ENCODE data around the gene TNFRSF12A.

The TNFRSF12A gene

GRCh38 chr16:3020604-3021448 lies 658 bp downstream of the TNFRSF12A start:
- peaks cover 9% of the 10 kb centered on the region for H3K27me3 Mint-ChIP-seq (ENCODE audit: low read depth, poor library complexity)
- H3K4me1 Mint-ChIP-seq = peaks cover 53% of the 10 kb centered on the region
- TF ChIP-seq, protein P1, sequence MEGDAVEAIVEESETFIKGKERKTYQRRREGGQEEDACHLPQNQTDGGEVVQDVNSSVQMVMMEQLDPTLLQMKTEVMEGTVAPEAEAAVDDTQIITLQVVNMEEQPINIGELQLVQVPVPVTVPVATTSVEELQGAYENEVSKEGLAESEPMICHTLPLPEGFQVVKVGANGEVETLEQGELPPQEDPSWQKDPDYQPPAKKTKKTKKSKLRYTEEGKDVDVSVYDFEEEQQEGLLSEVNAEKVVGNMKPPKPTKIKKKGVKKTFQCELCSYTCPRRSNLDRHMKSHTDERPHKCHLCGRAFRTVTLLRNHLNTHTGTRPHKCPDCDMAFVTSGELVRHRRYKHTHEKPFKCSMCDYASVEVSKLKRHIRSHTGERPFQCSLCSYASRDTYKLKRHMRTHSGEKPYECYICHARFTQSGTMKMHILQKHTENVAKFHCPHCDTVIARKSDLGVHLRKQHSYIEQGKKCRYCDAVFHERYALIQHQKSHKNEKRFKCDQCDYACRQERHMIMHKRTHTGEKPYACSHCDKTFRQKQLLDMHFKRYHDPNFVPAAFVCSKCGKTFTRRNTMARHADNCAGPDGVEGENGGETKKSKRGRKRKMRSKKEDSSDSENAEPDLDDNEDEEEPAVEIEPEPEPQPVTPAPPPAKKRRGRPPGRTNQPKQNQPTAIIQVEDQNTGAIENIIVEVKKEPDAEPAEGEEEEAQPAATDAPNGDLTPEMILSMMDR (IDR thresholded peaks at IDR 0.05) = no peak
- peak overlapping the region; percentile 94 for H3K27ac Mint-ChIP-seq
- peaks cover 4% of the 10 kb centered on the region for H3K36me3 Mint-ChIP-seq (ENCODE audit: low read depth)
- DNase-seq = peak; percentile 85
- peak overlapping the region; percentile 87 for H3K4me3 Mint-ChIP-seq
- H3K9me3 Mint-ChIP-seq = no peaks in the 10 kb centered on the region

DNA sequence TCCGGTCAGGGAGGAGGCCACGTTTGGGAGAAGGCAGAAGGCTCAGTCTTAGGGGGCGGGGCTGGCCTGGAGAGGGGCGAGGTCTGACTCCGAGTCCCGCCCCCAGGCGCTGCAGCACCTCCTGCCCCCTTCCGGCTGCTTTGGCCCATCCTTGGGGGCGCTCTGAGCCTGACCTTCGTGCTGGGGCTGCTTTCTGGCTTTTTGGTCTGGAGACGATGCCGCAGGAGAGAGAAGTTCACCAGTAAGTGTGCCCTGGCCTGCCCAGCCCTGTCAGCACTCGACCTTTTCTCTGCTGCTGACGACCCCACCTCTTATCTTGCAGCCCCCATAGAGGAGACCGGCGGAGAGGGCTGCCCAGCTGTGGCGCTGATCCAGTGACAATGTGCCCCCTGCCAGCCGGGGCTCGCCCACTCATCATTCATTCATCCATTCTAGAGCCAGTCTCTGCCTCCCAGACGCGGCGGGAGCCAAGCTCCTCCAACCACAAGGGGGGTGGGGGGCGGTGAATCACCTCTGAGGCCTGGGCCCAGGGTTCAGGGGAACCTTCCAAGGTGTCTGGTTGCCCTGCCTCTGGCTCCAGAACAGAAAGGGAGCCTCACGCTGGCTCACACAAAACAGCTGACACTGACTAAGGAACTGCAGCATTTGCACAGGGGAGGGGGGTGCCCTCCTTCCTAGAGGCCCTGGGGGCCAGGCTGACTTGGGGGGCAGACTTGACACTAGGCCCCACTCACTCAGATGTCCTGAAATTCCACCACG lies 1.5 kb downstream of the TNFRSF12A start:
- TF ChIP-seq, protein P1 (IDR thresholded peaks at IDR 0.05) = no peak
- H3K4me3 Mint-ChIP-seq = peak overlapping the region; percentile 87
- peak; percentile 90 for DNase-seq
- H3K27ac Mint-ChIP-seq = peak overlapping the region; percentile 94
- H3K27me3 Mint-ChIP-seq (ENCODE audit: low read depth, poor library complexity) = peaks cover 10% of the 10 kb centered on the region
- peaks cover 12% of the 10 kb centered on the region for H3K36me3 Mint-ChIP-seq (ENCODE audit: low read depth)
- H3K9me3 Mint-ChIP-seq = no peaks in the 10 kb centered on the region
- H3K4me1 Mint-ChIP-seq = peaks cover 53% of the 10 kb centered on the region

- H3K27ac Mint-ChIP-seq = peak overlapping the region; percentile 94
- H3K4me3 Mint-ChIP-seq = peak overlapping the region; percentile 87
- TF ChIP-seq, protein P1 (IDR thresholded peaks at IDR 0.05) = no peak
- H3K4me1 Mint-ChIP-seq = peaks cover 49% of the 10 kb centered on the region
- no peaks in the 10 kb centered on the region for H3K9me3 Mint-ChIP-seq
- H3K27me3 Mint-ChIP-seq (ENCODE audit: low read depth, poor library complexity) = peaks cover 4% of the 10 kb centered on the region
- peaks cover 18% of the 10 kb centered on the region for H3K36me3 Mint-ChIP-seq (ENCODE audit: low read depth)
- peak; percentile 67 for DNase-seq
Observed at GRCh38 chr16:3022208-3022683, 2.1 kb downstream of the TNFRSF12A start.

DNA sequence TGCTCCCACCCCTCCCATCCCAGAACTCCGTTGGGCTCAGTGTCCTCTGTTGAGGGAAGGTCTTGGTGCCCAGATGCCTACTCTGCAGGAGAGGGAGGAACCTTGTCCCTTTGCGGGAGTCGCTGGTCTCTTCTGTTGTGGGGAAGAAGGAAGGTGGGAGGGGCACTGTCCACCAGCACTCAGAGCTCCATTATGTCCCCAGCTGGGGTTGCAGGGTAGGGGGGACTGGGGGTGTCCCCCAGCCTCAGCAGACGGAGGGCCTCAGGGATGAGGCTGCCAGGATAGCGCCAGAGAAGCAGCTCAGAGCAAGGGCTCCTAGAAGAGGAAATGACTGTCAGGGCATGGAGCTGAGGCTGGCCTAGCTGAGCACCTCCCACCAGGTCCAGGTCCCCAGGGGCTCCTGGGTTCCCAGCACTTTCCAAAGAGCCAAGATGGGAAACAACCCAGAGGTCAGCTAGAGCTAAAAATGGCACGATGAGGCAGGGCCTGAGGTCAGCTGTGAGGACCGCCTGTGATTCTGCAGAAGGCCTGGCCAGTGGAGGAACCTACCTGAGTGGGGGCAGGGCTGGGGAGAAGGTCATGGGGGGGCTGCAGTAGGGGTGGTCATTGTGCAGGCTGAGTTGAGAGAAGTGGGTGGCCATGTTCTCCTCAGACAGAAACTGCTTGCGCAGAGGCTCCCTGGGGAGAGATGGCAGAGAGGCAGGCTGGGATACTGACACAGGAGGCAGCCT lies 2.7 kb downstream of the TNFRSF12A start:
- peaks cover 47% of the 10 kb centered on the region for H3K4me1 Mint-ChIP-seq
- no peaks in the 10 kb centered on the region for H3K9me3 Mint-ChIP-seq
- H3K36me3 Mint-ChIP-seq (ENCODE audit: low read depth) = peaks cover 23% of the 10 kb centered on the region
- DNase-seq = no peak
- H3K27me3 Mint-ChIP-seq (ENCODE audit: low read depth, poor library complexity) = peaks cover 2% of the 10 kb centered on the region
- H3K27ac Mint-ChIP-seq = peak overlapping the region; percentile 85
- TF ChIP-seq, protein P1 (IDR thresholded peaks at IDR 0.05) = no peak
- peak overlapping the region; percentile 87 for H3K4me3 Mint-ChIP-seq

DNA sequence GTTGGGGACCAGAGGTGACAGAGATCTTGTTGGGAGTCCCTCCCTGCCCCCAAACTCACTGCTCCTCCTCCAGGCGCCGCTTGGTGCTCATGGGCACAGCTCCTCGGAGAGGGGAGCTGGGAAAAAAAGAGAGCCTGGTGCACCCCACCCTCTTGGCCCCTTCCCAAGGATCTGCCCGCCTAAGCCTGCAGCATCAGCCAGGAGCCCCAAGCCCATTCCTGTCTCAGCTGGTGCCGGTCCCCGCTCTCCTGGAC lies 3.2 kb downstream of the TNFRSF12A start:
- TF ChIP-seq, protein P1 (IDR thresholded peaks at IDR 0.05) = no peak
- peaks cover 23% of the 10 kb centered on the region for H3K36me3 Mint-ChIP-seq (ENCODE audit: low read depth)
- peak overlapping the region; percentile 87 for H3K4me3 Mint-ChIP-seq
- H3K9me3 Mint-ChIP-seq = no peaks in the 10 kb centered on the region
- H3K27me3 Mint-ChIP-seq (ENCODE audit: low read depth, poor library complexity) = peaks cover 2% of the 10 kb centered on the region
- no peak for DNase-seq
- H3K27ac Mint-ChIP-seq = no peak overlapping the region
- peaks cover 42% of the 10 kb centered on the region for H3K4me1 Mint-ChIP-seq
